Activated T-cell treated with anti-CD3 and anti-CD28 coated beads, Interleukin-2, amount 50 U/mL, for 4 hours (primary cell): ENCODE results near the gene HOXA3. TPM values are rescaled to one million over a fixed set of nuclear protein-coding genes. Genes with fewer than 3 reads are reported as not detected.

Source experiments
- ATAC-seq, 2 donors: fragments of 200-7000 bp; cut with Tn5 transposase; one replicate each; pipeline ENCODE4 v1.10.0; 2021
- DNase-seq: peaks from one replicate; pipeline ENCODE4 v3.0.0-alpha.2; 2020
- H3K27me3 Mint-ChIP-seq: one replicate; pipeline ENCODE4 v1.8.0; 2021; ENCODE audit warnings: low read depth, mixed read lengths
- H3K36me3 Mint-ChIP-seq: one replicate; pipeline ENCODE4 v1.8.0; 2022; ENCODE audit warnings: mixed read lengths; ENCODE audit not compliant: insufficient read depth
- H3K4me1 Mint-ChIP-seq: one replicate; pipeline ENCODE4 v1.8.0; 2021; ENCODE audit warnings: low read depth, mixed read lengths
- H3K4me3 Mint-ChIP-seq: one replicate; pipeline ENCODE4 v1.8.0; 2021; ENCODE audit warnings: mild to moderate bottlenecking, moderate library complexity, mixed read lengths
- H3K9me3 Mint-ChIP-seq: one replicate; pipeline ENCODE4 v1.8.0; 2021; ENCODE audit warnings: mixed read lengths
- total RNA-seq, 3 donors: library from RNA; stranded (reverse); gene quantifications; one replicate each; pipeline ENCODE4 v1.2.1, GENCODE V29; 2021

The HOXA3 gene
- total RNA-seq, 3 donors from 2014 or later, result not detected

GRCh38 chr7:27103489-27104226 lies 48.7 kb downstream of the HOXA3 start:
- Mint-ChIP-seq H3K4me1 (peaks cover 15% of the 10 kb centered on the region), H3K27me3 (peaks cover 68% of the 10 kb centered on the region), H3K9me3 (no peaks in the 10 kb centered on the region), H3K4me3 (no peak overlapping the region), H3K36me3 (peaks cover 14% of the 10 kb centered on the region)
- DNase-seq, result no peak
- ATAC-seq, result no peak

DNA sequence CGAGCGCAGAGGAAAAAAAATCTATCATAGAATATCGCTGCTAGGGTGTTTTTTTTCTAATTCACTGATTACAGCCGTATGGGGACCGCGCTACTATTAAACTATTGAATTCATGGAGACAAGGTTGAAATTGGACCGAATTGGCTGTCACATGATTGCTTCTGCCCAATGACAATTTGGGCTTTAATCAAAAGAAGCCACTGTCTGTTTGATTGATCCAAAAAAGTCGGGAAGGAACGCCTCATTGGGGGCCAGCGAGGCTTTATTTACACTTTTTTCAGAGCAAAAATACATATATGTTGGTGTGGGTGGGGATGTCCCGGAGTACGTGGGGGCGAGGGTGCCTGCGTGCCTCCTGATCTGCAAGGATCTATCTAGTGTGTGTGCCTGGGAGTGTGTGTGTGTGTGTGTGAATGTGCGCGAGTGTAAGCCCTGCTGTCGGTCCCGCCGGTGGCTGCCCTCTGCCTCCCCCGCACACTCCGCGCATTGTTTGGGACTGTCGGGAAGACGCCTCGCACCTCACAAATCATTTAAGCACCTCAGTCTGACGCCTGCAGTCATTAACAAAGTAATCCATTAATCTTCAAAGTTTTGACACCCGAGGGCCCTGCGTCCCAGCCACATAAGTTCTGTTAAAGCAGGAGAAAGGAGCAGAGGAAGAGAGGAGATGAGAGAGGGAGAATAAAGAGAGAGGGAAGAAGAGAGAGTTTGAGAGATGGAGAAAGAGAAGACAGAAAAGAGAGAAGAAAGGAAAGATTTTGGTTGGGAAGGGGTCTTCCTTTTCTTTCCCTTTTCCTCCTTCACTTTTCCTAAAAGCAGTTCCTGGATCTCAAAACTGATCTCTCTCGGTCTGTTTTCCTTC lies 49.6 kb downstream of the HOXA3 start, which contains the start of gene HOXA2:
HOXA2 (minus strand) TSS at position 103 of the 862 bp plus-strand sequence. CDS start 183 bp downstream, outside the sequence.
- peak within 1 kb of the TSS; percentile 4 for H3K4me3 Mint-ChIP-seq
- H3K36me3 Mint-ChIP-seq, result peaks cover 14% of the 10 kb centered on the region
- no peaks in the 10 kb centered on the region for H3K9me3 Mint-ChIP-seq
- DNase-seq, result no peak
- ATAC-seq, result no peak
- H3K4me1 Mint-ChIP-seq, result peaks cover 18% of the 10 kb centered on the region
- peaks cover 71% of the 10 kb centered on the region for H3K27me3 Mint-ChIP-seq

DNA sequence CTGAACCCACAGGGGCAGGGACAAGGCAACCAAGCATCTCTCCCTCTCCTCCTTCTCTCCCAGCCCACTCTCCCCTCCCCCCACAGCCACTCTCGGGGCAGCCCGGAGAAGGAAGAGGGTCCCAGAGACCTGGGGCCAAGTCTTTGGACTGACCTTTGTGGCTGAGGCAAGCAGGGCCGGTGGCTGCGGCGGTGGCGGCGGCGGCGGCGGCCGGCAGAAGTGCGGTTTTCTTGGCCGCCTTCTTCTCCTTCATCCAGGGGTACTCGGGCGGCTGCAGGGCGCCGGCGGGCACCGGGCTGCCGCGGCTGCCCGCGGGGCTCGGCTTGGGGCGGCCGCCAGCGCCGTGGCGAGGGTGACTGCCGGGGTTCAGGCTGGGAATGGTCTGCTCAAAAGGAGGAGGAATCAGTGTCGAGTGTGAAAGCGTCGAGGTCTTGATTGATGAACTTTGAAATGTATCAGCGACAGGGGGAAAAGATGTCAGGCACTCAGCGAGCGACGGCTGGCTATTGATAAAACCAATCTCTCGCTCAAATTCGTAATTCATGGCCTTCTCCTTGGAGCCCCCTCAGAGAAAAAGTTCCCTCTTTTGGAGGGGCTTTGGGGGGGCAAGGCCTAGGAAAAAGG lies 50.3 kb downstream of the HOXA3 start:
- ATAC-seq (no peak), DNase-seq (no peak)
- peaks cover 26% of the 10 kb centered on the region for H3K4me1 Mint-ChIP-seq
- peaks cover 77% of the 10 kb centered on the region for H3K27me3 Mint-ChIP-seq
- no peaks in the 10 kb centered on the region for H3K9me3 Mint-ChIP-seq
- no peak overlapping the region for H3K4me3 Mint-ChIP-seq
- peaks cover 14% of the 10 kb centered on the region for H3K36me3 Mint-ChIP-seq

- peaks cover 27% of the 10 kb centered on the region for H3K4me1 Mint-ChIP-seq
- H3K27me3 Mint-ChIP-seq, result peaks cover 77% of the 10 kb centered on the region
- peaks cover 14% of the 10 kb centered on the region for H3K36me3 Mint-ChIP-seq
- H3K4me3 Mint-ChIP-seq, result no peak overlapping the region
- ATAC-seq, result no peak
- DNase-seq, result no peak
- no peaks in the 10 kb centered on the region for H3K9me3 Mint-ChIP-seq
Observed at GRCh38 chr7:27101171-27101956, 51.0 kb downstream of the HOXA3 start.

DNA sequence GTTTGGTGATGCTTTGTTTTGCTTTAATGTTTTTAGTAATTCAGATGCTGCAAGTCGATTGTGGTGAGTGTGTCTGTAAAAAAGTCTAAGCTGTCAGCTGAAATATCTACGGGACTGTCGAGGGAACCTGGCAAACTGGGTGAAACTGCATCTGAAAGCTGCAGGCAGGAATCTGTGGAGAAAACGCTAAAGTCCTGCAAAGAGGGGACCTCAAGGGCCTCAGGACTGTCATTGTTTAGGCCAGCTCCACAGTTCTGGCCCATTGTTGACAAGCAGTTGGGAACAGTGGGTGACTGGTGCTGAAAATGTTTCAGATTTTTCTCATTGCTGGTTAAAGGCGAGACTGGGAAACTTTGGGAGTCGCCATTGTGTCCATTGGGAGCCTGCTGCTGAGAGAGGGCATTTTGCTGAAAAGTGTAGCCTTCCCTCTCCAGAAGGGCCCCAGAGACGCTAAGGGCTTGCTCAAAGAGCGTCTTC lies 51.7 kb downstream of the HOXA3 start:
- ATAC-seq (no peak), DNase-seq (no peak)
- peaks cover 28% of the 10 kb centered on the region for H3K4me1 Mint-ChIP-seq
- H3K36me3 Mint-ChIP-seq, result peaks cover 14% of the 10 kb centered on the region
- H3K4me3 Mint-ChIP-seq, result no peak overlapping the region
- H3K9me3 Mint-ChIP-seq, result no peaks in the 10 kb centered on the region
- H3K27me3 Mint-ChIP-seq, result peaks cover 73% of the 10 kb centered on the region

- no peak for ATAC-seq
- H3K4me1 Mint-ChIP-seq, result peaks cover 34% of the 10 kb centered on the region
Observed at GRCh38 chr7:27099453-27100370, 52.7 kb downstream of the HOXA3 start.

DNA sequence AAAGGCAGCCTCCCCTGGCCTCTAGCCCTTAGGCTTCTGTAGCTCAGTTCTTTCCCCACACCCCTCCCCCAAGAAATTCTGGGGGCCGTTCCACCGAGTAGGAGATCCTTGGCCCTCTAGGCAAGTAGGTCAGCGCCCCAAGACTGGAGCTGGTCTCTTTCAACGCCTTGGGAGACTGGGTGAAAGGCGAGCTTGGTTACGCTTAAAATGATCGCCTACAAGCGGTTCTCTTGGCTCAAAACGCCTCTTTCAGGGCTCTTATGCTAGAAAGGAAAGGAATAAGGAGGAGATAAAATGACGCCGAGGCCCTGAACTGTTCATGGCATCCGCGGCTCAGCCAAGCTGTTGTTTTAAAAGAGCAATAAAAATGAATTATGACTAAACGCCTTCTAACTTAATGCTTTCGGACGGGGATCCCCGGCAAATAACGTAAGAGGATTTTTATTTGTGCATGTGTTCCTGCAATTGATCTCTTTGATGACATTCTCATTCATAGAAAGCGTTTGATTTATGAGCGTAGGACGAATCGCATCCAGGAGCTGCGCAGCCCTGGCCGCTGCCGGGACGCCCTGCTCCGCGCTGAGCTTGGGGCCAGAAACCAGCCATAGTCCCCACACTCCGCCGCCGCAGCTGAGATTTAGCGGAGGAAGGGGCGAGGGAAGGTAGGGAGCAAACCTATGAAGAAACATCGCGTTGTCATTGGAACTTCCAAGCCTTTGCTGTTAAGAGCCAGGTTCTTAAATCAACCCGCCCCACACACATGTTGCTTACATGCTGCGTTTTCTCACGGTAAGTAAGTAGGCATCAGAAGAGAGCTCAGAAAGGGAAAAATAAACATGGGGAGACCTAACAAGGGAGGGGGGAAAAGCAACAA lies 53.6 kb downstream of the HOXA3 start:
- H3K4me1 Mint-ChIP-seq, result peaks cover 34% of the 10 kb centered on the region
- H3K4me3 Mint-ChIP-seq, result no peak overlapping the region
- H3K9me3 Mint-ChIP-seq, result no peaks in the 10 kb centered on the region

More at GRCh38 chr7:27099453-27100370, 52.7 kb downstream of the HOXA3 start:
- peaks cover 75% of the 10 kb centered on the region for H3K27me3 Mint-ChIP-seq
- H3K9me3 Mint-ChIP-seq, result no peaks in the 10 kb centered on the region
- no peak overlapping the region for H3K4me3 Mint-ChIP-seq
- peaks cover 14% of the 10 kb centered on the region for H3K36me3 Mint-ChIP-seq
- DNase-seq, result no peak

DNA sequence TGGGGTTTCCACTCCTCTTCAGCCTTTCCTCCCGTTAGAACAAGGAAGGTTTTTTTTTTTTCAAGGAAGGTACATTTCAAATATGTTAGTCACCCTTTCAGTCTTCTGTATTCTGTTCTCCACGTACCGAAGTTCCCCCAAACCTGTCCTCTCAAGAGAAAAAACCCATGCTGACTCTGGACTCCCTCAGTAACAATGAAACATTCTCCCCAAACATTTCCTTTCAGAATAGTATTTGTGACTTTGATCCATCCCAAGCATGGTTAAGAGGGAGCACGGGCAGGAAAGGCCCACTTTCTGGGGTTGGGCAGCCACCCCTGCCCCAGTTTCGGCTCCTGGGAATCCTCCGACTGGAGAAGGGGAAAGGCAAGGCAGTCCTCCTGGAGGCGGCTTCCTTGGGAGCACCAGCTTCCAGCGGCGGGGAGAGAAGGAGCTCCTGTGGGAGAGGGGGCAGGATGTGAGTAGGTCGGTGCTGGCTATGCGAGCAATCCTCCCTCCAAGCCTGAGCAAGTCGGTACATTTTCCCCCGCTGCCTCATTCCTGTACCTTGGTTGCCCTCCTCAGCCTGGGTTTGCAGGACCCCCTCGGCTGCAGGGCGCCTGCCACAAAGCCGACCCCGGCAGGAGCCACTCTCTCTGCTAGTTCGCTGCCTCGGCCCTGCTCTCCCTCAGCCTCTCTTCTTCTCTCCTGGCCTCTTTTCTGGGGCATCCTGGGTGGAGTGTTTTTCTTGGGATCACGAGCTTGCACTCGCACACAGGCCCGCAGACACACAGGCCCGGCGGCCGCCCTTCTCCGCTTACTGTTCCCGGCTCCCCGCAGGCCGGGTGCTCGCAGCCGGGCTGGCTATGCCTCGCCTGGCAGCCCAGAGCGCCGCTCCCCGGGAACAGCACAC lies 54.5 kb downstream of the HOXA3 start:
- no peaks in the 10 kb centered on the region for H3K9me3 Mint-ChIP-seq
- H3K27me3 Mint-ChIP-seq, result peaks cover 73% of the 10 kb centered on the region
- peaks cover 32% of the 10 kb centered on the region for H3K4me1 Mint-ChIP-seq
- H3K36me3 Mint-ChIP-seq, result peaks cover 14% of the 10 kb centered on the region
- DNase-seq, result no peak
- ATAC-seq, result no peak
- H3K4me3 Mint-ChIP-seq, result peak overlapping the region; percentile 85

More for the DNA sequence above, 53.6 kb downstream of the HOXA3 start:
- ATAC-seq (no peak), DNase-seq (no peak)
- Mint-ChIP-seq H3K27me3 (peaks cover 76% of the 10 kb centered on the region), H3K36me3 (peaks cover 14% of the 10 kb centered on the region)

GRCh38 chr7:27096768-27097514 lies 55.4 kb downstream of the HOXA3 start:
- H3K4me3 Mint-ChIP-seq, result peak overlapping the region; percentile 85
- peaks cover 25% of the 10 kb centered on the region for H3K4me1 Mint-ChIP-seq
- no peak for DNase-seq
- H3K27me3 Mint-ChIP-seq, result peaks cover 73% of the 10 kb centered on the region
- H3K36me3 Mint-ChIP-seq, result peaks cover 14% of the 10 kb centered on the region
- no peak for ATAC-seq
- H3K9me3 Mint-ChIP-seq, result no peaks in the 10 kb centered on the region

DNA sequence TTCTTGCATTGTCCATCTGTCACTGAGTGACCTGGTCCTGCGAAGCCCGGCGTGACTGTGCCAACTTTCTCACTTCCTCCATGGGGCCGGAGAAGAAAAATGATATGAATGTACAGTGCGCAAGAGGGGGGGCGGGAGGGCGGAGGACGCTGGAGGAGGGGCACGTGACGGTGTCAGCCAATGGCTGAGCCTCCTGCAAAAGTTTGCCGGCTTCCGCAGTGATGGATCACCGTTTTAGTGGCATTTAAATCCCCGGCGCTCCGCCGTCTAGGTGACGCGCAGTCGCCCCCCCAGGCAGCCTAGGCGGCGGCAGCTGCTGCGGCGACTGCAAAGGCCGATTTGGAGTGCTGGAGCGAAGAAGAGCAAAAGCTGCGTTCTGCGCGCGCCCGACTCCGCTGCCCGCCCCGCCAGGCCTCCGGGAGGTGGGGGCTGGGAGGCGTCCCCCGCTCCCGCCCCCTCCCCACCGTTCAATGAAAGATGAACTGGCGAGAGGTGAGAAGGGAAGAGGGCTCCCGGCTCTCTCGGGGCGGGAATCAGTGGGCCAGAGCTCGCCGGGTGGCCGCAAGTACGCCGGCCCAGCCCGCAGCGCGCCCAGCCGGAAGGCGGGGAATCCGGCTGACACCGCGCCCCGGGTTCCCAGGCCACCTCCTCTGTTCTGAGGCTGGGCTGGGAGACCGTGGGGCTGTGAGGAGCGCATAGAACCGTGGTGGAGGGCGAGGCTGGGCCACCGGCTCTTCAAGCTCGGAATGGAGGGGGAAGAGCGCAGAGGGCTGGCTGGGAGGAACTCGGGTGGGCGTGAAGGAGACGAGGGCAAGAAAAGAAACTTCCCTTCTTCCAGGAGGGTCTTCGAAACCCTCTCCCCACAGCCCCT lies 56.3 kb downstream of the HOXA3 start, which contains the start of gene HOXA1:
HOXA1 (minus strand) TSS at position 104 of the 871 bp plus-strand sequence; CDS start at position 16, 88 bp downstream.
- H3K4me1 Mint-ChIP-seq, result peaks cover 22% of the 10 kb centered on the region
- H3K27me3 Mint-ChIP-seq, result peaks cover 73% of the 10 kb centered on the region
- DNase-seq (peak; percentile 68), ATAC-seq (peak; percentile 89)
- no peaks in the 10 kb centered on the region for H3K9me3 Mint-ChIP-seq
- H3K4me3 Mint-ChIP-seq, result peak within 1 kb of the TSS; percentile 85
- peaks cover 14% of the 10 kb centered on the region for H3K36me3 Mint-ChIP-seq
